ENCODE data around the gene ASPHD1. TPM values are rescaled to one million over a fixed set of nuclear protein-coding genes. Genes with fewer than 3 reads are reported as not detected.

ASPHD1 gene
- total and polyA plus RNA-seq, 11 donors: 0.20 to 5.3 (median 0.54) TPM; not detected in 4

DNA sequence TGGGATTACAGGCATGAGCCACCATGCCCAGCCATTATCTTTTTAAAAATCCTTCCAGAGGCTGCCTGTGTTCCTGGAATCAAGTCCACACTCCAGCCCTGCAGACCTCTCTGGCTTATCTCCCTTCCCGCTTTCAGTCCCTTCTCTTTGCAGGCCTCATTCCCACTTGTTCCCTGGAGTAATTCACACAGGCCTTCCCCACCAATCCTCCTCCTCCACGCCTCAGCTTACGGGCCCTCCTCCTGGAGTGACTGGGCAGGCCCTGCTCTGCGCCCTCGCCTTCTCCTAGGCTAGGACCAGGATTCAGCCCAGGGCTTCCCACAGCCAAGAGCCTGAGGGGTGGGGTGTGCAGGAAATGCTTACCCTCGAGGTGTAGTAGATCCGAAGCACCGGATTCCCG is 40.1 kb upstream of the ASPHD1 start:
- ATAC-seq: no peak
- DNase-seq: peak in 2 of 5 donors; percentile 35 to 60

DNA sequence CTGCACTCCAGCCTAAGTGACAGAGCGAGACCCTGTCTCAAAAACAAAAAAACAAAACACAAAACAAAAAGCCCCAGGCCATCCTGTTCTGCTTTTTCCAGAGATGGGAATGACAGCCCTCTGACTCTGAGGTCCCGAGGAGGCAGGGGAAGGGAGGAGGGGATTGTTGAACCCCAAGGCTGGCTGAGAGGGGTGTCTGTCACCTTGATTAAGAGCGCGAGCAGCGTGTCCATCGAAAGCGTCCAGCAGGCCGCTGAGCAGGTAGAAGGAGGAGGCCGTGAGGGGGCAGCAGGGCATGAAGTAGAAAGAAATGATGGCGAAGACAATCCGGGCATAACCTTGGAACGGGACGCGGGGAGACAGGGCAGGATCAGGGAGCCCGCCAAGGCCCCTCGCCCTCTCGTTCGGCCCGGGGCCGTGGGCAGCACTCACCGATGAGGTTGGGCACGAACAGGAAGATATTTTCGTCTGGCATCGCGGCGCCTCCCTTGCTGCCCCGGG is 37.9 kb upstream of the ASPHD1 start:
- TF ChIP-seq POLR2A (IDR thresholded peaks at IDR 0.05): no peak
- TF ChIP-seq, protein P1, sequence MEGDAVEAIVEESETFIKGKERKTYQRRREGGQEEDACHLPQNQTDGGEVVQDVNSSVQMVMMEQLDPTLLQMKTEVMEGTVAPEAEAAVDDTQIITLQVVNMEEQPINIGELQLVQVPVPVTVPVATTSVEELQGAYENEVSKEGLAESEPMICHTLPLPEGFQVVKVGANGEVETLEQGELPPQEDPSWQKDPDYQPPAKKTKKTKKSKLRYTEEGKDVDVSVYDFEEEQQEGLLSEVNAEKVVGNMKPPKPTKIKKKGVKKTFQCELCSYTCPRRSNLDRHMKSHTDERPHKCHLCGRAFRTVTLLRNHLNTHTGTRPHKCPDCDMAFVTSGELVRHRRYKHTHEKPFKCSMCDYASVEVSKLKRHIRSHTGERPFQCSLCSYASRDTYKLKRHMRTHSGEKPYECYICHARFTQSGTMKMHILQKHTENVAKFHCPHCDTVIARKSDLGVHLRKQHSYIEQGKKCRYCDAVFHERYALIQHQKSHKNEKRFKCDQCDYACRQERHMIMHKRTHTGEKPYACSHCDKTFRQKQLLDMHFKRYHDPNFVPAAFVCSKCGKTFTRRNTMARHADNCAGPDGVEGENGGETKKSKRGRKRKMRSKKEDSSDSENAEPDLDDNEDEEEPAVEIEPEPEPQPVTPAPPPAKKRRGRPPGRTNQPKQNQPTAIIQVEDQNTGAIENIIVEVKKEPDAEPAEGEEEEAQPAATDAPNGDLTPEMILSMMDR (IDR thresholded peaks at IDR 0.05): peak in 2 of 12 donors; percentile 8 to 17
- Histone ChIP-seq H3K27ac (peak overlapping the region; percentile 84 to 97 (median 94)), H3K4me1 (peaks cover 0 to 27% (median 16%) of the 10 kb centered on the region in 12 donors), H3K9me3 (no peaks in the 10 kb centered on the region), H3K27me3 (no peaks in the 10 kb centered on the region), H3K36me3 (peaks cover 0 to 38% (median 29%) of the 10 kb centered on the region in 9 donors), H3K4me3 (peak overlapping the region; percentile 79 to 100 (median 95))
- DNase-seq (peak in 2 of 5 donors; percentile 31 to 46), ATAC-seq (peak in 2 of 4 donors; percentile 2 to 11)
- 1 to 4% (median 2%) methylated on average over 11 to 27 of the region's 27 CpGs for WGBS, 4 donors
- intact Hi-C loops (cut with DNase I): loop anchor here in 8 of 10 donors (2.0 to 10.0 kb wide), 9 partner anchors 40 to 162 kb away; partner anchors contain the start of genes C16orf92 (in 3 of the 8), PAGR1 (in 3 of the 8), HIRIP3 (in 2 of the 8) and INO80E (in 2 of the 8)

More for the DNA sequence above, 40.1 kb upstream of the ASPHD1 start:
- Histone ChIP-seq H3K27ac (no peak overlapping the region), H3K4me1 (peaks cover 0 to 32% (median 16%) of the 10 kb centered on the region in 12 donors), H3K36me3 (peaks cover 0 to 38% (median 29%) of the 10 kb centered on the region in 9 donors), H3K27me3 (no peaks in the 10 kb centered on the region), H3K4me3 (no peak overlapping the region), H3K9me3 (no peaks in the 10 kb centered on the region)
- intact Hi-C loops (cut with DNase I): loop anchor here in 8 of 10 donors (5.0 to 10.0 kb wide), 8 partner anchors 38 to 165 kb away; partner anchors contain the start of genes C16orf92 (in 3 of the 8), PAGR1 (in 3 of the 8), HIRIP3 (in 2 of the 8) and INO80E (in 2 of the 8)
- TF ChIP-seq POLR2A (IDR thresholded peaks at IDR 0.05): no peak
- TF ChIP-seq, protein P1 (IDR thresholded peaks at IDR 0.05): no peak
- 68 to 79% (median 75%) methylated on average over 9 of the region's 9 CpGs for WGBS, 4 donors

DNA sequence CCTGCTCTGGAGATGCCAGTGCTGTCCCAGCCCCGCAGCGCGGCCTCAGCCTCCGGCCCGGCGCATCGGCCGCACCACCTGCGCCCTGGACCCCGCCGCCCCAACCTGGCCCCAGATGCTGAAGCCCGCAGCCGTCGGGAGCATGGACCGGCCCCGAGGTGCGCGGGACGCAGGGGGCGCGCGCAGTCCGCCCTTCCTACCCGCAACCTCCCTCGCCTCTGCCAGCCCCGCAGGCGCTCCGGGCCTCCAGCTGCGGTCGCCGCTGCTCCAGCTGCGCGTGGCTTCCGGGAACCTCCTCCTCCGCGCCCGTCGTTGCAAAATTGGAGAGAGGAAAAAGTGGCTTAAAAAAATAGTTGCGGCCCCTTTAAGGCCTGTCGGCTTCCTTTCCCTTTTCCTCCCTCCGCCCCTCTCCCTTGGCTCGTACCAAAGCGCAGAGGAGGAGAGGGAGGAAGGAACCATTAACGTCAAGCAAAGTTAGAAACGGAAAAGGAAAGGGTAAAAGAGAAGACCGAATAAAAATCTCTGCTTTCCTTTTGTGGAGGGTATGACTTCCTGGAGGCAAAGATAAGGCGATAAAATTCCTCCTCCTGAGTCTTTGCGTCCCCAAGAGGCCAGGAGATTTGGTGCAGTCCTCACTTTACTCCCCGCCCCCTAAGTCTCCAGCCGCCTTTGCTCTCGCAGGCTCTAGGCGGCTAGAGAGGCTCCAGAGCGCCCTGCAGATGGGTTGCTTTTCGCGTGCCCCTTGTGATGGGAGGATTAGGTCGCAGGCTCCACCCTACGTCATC is 37.2 kb upstream of the ASPHD1 start, which contains the start of gene CDIPT:
CDIPT (minus strand) TSS at position 343 of the 785 bp plus-strand sequence. CDS start 369 bp downstream, outside the sequence.
- 0 to 1% (median 0%) methylated on average over 36 to 57 of the region's 57 CpGs for WGBS, 4 donors
- TF ChIP-seq POLR2A (IDR thresholded peaks at IDR 0.05): peak in 1 of 2 donors; percentile 48
- TF ChIP-seq, protein P1 (IDR thresholded peaks at IDR 0.05): peak; percentile 34 to 76 (median 46)
- peak within 1 kb of the TSS; percentile 79 to 100 (median 95) for H3K4me3 ChIP-seq
- ATAC-seq: peak; percentile 98 to 99 (median 98)
- no peaks in the 10 kb centered on the region for H3K9me3 ChIP-seq
- DNase-seq: peak; percentile 94 to 97 (median 94)
- H3K4me1 ChIP-seq: peaks cover 0 to 27% (median 16%) of the 10 kb centered on the region in 12 donors
- peaks cover 0 to 35% (median 29%) of the 10 kb centered on the region in 9 donors for H3K36me3 ChIP-seq
- peak within 1 kb of the TSS; percentile 84 to 97 (median 94) for H3K27ac ChIP-seq
- H3K27me3 ChIP-seq: no peaks in the 10 kb centered on the region
- intact Hi-C loops (cut with DNase I): loop anchor here in 8 of 10 donors (2.0 to 10.0 kb wide), 9 partner anchors 41 to 162 kb away; partner anchors contain the start of genes C16orf92 (in 3 of the 8), PAGR1 (in 3 of the 8), HIRIP3 (in 2 of the 8) and INO80E (in 2 of the 8)

Measured in heart left ventricle (tissue), 16 donors.